Glomerular visceral epithelial cell (primary cell): ENCODE data around the gene TSPAN18.
A peak's percentile ranks its signal among the peaks of the same experiment; 100 is the strongest.

Experiments used
- DNase-seq: peaks from one replicate; pipeline ENCODE4 v3.0.0-alpha.2; 2016; ENCODE audit errors: extremely low spot score

The TSPAN18 gene

DNA sequence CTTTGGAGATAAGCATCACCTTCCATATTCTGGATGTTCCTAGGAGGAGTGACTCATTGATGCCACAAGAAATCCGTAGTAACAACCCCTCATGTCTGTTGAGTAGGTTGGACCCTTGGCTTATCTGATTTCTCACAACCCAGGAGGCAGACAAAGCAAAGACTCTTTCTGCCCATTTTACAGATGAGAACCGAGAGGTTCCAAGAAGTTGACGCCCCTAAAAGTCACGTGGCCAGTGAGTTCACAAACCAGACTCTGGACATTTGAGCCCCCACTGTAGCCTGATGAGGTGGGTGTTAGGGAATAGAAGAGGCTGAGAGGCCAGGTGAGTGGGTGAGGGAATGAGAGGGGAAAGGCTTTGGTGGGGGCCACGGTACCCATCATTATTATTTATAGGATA is 70.3 kb downstream of the TSPAN18 start:
- no peak for DNase-seq

DNA sequence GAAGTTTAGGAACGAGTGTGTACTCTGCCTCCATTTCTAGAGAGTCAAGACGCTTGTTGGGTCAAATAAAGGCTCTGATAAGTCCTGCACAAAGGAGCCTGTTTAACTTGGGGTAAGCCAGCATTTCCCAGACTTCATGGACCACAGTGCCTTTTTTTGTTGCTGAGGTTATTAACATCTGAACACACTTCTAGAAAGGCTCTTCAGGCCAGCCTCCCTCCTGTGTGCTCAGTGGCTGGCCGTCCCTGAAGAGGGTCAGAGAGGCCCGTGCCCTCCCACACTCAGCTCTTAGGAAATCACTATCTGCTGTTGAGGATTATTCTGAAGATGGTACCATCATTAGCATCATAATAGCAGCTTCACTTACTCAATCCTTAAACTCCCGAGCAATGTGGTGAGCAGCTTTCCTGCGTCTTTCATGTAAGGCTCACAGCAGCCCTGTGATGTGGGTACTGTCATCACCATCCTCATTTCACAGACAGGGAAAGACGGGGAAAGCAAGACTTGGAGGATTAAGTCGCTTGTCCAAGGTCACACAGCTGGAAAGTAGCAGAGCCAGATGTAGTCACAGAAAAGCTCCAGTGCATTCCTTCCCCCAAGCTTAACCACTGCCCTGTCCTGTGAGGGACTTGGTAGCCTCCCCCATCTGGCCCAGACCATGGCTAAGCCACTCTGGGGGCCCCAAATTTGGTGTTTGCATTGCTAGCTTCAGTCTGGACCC is 71.3 kb downstream of the TSPAN18 start:
- no peak for DNase-seq

GRCh38 chr11:44798607-44798972 is 71.8 kb downstream of the TSPAN18 start:
- no peak for DNase-seq

- no peak for DNase-seq
Observed at GRCh38 chr11:44799012-44799411, 72.2 kb downstream of the TSPAN18 start.

DNA sequence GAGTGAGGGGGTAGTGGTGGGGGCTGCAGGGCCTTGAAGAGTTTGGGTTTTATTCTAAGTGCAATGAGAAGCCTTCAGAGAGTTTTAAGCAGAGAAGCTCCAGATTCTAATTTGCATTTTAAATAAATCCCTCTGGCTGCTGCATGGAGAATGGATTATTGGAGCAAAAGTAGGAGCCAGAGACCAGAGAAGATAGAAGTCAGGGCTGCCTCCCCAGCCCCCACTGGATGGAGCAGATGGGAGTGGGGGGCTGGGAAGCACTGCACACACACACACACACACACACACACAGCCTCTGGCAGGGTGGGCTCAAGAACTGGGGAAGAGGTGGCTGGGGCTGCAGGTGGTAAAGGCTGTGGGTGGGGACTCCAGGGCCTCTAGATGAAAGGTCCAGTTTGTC is 75.6 kb downstream of the TSPAN18 start:
- DNase-seq, result no peak

DNA sequence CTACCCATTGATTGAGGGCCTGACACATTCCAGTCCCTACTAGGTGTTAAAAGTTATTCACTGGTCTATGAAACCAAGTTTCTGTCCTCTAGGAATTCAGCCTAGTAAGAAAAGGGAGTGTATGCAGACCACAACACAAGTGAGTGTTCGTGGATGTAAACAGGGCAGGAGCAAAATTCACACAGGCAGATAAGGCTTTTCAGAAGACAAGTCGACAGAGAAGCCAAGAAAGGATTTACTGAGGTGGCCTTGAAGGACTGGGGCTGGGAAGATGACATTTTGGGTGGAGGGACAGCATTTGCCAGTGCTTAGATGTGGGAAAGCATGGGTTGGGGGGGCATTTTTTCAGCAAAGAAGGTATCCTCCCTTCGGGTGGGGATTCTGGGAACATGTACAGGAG is 76.2 kb downstream of the TSPAN18 start:
- no peak for DNase-seq

DNA sequence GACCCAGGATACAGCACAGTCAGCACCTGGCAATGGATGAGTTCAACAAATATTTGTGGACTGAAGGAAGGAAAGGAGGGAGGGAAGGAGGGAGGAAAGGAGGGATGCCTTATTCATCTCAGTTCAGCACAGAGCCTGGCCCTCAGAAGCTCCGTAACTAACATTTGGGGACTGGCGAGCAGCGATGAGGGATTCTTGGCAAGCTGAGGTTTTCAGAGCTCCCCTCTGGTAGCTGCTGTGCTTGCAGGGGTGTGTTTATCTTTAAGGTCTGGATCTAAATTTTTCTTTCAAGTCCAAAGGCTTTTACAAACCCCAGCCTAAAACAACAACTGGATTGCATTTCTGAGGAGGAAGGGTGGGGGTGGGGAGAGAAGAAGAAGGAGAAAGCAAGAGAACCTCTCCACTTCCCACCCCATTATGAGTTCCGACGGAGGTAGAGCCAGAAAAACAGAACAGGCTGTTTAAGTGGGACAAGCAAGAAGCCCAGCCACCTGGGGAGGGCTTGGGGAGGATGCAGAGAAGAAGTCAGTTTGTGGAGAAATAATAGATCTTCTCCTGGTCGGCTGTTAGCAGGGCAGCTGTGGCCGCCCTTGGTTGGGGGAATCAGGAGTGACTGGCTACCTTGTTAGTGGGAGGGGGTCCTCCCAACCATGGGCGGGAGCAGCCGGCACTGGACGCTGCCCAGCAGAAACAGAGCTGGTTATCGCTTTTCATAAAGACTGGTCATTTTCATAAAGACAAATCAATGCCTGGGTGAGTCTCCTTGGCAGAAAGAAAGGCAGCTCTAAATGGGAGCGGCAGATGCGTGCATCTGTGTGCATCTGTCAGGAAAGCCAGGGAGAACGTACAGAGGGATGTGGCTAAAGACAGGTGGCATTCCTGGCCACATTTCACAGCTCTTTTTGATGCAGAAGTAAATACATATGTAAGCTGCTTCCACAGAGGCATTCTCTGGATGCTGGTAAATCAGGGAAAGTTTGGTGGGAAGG is 78.0 kb downstream of the TSPAN18 start:
- no peak for DNase-seq

DNA sequence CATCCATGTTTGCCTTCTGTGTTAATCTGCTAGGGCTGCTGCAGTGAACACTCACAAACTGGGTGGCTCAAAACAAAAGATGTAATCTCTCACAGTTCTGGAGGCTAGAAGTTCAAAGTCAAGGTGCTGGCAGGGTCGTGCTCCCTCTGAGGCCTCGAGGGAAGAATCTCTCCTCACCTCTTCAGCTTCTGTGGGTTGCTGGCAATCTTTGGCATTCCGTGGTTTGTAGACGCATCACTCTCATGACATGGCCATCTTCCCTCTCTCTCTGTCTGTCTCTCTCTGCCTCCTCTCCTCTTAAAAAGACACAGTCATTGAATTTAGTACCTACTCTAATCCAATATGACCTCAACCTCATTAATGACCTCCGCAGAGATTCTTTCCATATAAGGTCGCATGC is 78.8 kb downstream of the TSPAN18 start:
- peak; percentile 54 for DNase-seq

- DNase-seq, result no peak
Observed at GRCh38 chr11:44808053-44808753, 81.4 kb downstream of the TSPAN18 start.

- DNase-seq, result no peak
Observed at GRCh38 chr11:44809283-44809682, 82.5 kb downstream of the TSPAN18 start.

DNA sequence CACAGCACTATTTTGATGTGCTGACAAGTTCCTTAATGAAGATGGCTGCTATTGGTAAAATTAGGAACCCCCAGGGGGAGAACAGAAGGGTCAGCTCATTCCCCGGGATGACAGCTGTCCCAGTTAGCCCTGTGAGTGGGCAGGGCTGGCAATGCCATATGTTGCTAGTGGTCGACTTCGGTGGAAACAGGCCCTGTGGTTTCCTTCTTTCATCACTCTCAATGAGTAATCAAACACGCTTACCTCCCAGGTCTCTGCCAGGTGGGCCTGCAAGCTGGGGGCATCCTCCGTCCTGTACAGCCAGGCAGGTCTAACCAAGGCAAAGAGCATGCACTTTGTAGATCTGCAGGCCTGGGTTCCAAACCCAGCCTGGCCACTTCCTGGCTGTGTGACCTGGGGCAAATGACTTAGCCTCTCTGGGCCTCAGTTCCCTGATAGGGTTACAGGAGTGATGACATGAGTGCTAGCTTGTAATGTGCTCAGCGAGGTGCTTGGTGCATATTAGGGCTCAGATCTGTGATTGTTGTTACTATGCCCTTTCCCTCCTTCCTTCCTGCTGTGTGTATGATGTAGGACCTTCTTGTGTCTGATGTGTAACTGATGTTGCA is 85.2 kb downstream of the TSPAN18 start:
- peak; percentile 45 for DNase-seq

- no peak for DNase-seq
Observed at GRCh38 chr11:44812971-44813370, 86.2 kb downstream of the TSPAN18 start.

DNA sequence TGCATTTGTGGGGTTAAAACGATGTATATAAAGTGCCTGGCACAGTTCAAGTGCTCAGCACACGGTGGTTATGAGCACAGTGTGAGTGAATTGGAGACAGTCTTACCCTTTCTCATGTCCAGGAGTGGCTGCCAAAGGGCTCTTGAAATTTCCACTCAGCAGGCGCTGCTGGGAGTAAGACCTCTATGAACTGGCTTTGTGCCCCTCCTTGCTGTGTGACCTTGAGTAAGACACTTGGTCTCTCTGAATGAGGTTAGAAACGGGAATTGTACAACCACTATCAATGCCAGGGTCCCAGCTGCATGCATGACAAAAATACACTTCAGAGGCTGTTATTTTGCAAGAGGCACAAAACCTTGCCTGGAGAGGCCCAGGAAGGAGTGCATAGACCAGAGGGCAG is 86.6 kb downstream of the TSPAN18 start:
- no peak for DNase-seq

DNA sequence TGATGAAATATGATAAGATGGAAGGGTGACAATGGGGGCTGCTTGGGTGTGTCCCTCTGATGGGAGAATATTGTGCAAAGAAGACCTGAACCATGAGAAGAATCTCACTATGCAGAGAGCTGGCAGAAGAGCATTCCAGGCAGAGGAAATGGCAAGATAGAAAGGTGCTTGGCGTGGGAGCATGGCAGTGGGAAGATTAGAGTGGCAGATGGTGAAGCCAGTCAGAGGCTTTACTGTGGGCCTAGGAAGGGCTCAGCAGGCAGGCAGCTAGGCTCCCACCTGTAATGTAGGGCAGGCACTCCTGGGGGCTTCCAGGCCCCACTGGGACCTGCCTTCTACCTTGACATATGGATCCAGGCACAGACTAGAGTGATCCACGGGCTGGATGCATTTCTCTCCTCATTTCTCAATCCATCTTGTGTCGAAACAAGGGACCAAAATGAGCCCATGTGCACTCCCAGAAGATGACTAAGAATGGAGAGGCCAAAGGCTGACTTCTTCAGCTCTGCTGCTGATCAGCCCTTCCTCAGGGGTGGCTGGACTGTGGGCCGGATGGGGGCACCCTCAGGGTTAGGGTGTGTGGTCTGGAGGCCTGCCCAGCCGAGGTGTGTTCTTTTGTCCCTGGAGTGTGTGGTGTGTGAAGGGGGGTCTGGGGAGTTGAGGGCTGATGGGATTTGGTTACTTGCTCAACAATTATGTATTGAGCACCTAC is 88.3 kb downstream of the TSPAN18 start:
- DNase-seq, result peak; percentile 69

DNA sequence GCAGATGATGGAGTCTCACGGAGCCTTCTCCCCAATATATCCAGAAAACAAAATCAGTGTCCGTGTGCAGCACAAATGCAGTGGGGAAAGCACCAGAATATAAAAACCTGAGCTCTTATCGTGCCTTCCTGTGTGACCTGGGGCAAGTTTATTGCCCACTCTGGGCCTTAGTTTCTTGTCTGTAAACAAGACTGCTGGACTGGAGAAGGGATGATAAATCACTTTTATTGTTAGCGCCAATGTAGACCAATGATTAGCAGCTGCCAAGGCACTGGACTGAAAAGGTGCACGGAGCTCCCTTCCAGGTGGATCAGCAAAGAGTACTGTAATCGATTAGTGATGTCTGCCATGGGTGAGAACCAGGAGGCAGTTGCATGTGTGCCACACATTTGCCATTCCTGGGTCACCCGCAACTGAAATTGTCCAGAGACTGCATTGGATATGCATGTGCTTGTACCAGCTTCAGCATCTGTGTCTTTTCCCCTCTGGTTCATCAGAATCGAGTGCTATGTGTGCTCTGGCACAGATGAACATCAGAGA is 89.2 kb downstream of the TSPAN18 start:
- no peak for DNase-seq

DNA sequence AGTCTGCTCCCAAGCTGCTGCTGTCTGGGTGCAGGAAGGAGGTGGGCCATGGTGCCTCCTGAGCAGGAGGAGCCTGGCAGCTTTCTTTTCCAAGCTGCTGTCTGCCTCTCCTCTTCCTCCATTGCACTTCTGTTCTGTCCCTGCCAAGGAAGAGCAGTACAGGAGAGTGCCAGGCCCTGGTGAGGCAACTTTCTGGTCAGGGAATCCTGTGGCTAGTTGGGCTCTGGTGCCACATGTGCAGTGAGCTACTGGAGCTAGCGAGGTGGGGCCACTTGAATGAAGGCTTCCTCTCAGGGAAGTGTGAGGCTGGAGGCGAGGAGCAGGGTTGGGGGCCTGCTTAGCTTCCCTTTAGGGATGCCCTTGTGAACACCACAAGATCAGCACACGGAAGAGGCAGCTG is 90.0 kb downstream of the TSPAN18 start:
- no peak for DNase-seq

- no peak for DNase-seq
Observed at GRCh38 chr11:44817207-44817949, 90.6 kb downstream of the TSPAN18 start.

DNA sequence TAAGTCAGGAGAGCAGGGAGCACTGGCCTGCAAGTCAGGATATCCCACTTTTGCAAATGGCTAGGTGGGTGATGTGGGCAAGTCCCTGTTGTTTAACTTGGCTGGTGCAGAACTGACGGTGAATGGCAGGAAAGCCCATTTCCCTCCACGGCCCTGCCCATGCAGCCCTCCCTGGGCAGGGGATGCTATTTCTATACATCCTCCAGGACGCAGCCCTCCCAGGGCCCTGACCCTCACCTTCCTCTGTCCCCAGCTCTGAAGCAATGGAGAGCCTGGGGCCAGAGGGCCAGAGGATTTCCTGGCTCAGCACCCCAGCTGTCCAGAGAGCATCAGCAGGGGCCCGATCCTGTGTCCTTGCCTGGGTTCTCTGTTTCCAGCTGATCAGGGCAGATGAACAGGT is 91.3 kb downstream of the TSPAN18 start:
- no peak for DNase-seq

- DNase-seq, result no peak
Observed at GRCh38 chr11:44819346-44819745, 92.6 kb downstream of the TSPAN18 start.

- DNase-seq, result no peak
Observed at GRCh38 chr11:44822369-44822768, 95.6 kb downstream of the TSPAN18 start.
